ENCODE data around the gene WDR11. TPM values are rescaled to one million over a fixed set of nuclear protein-coding genes. Genes with fewer than 3 reads are reported as not detected.

Gene WDR11
- total RNA-seq, 2 donors from 2014 or later, result 39.8 to 55.7 TPM

GRCh38 chr10:120950051-120950561 is 98.9 kb downstream of the WDR11 start:
- Histone ChIP-seq H3K27me3 (replicated peaks; ENCODE audit: insufficient read depth) (no peaks in the 10 kb centered on the region), H3K27ac (no peak overlapping the region), H3K9me3 (no peaks in the 10 kb centered on the region), H3K36me3 (no peaks in the 10 kb centered on the region), H3K4me3 (no peak overlapping the region), H3K4me1 (replicated peaks) (peaks cover 10% of the 10 kb centered on the region)
- no peak for DNase-seq (ENCODE audit: low spot score)
- 77% methylated on average over 24 of the region's 24 CpGs for WGBS
- intact Hi-C loops (cut with DNase I), result no loop called here
- TF ChIP-seq POLR2AphosphoS5 (IDR thresholded peaks at IDR 0.05), result no peak
- no peak for TF ChIP-seq CTCF (IDR thresholded peaks at IDR 0.05)
- TF ChIP-seq POLR2A (IDR thresholded peaks at IDR 0.05), result no peak

GRCh38 chr10:120951288-120951687 is 100.1 kb downstream of the WDR11 start:
- DNase-seq (ENCODE audit: low spot score), result no peak
- Histone ChIP-seq H3K27me3 (replicated peaks; ENCODE audit: insufficient read depth) (no peaks in the 10 kb centered on the region), H3K4me1 (replicated peaks) (peaks cover 5% of the 10 kb centered on the region), H3K27ac (no peak overlapping the region), H3K36me3 (no peaks in the 10 kb centered on the region), H3K9me3 (no peaks in the 10 kb centered on the region), H3K4me3 (no peak overlapping the region)
- intact Hi-C loops (cut with DNase I), result no loop called here
- 81% methylated on average over 5 of the region's 5 CpGs for WGBS
- no peak for TF ChIP-seq POLR2A (IDR thresholded peaks at IDR 0.05)
- no peak for TF ChIP-seq POLR2AphosphoS5 (IDR thresholded peaks at IDR 0.05)
- TF ChIP-seq CTCF (IDR thresholded peaks at IDR 0.05), result no peak

- intact Hi-C loops (cut with DNase I), result no loop called here
- no peak overlapping the region for H3K27ac ChIP-seq
- H3K36me3 ChIP-seq, result no peaks in the 10 kb centered on the region
- DNase-seq (ENCODE audit: low spot score), result no peak
- no peak overlapping the region for H3K4me3 ChIP-seq
- H3K4me1 ChIP-seq (replicated peaks), result no peaks in the 10 kb centered on the region
- TF ChIP-seq CTCF (IDR thresholded peaks at IDR 0.05) (no peak), POLR2A (IDR thresholded peaks at IDR 0.05) (no peak), POLR2AphosphoS5 (IDR thresholded peaks at IDR 0.05) (no peak)
- H3K27me3 ChIP-seq (replicated peaks; ENCODE audit: insufficient read depth), result no peaks in the 10 kb centered on the region
- 81% methylated on average over 1 of the region's 1 CpG for WGBS
- H3K9me3 ChIP-seq, result no peaks in the 10 kb centered on the region
Observed at GRCh38 chr10:120953897-120954296, 102.7 kb downstream of the WDR11 start.

Data from prostate gland (tissue), 2 donors.